Measurements from ENCODE around the gene EFCAB6.

Gene EFCAB6

DNA sequence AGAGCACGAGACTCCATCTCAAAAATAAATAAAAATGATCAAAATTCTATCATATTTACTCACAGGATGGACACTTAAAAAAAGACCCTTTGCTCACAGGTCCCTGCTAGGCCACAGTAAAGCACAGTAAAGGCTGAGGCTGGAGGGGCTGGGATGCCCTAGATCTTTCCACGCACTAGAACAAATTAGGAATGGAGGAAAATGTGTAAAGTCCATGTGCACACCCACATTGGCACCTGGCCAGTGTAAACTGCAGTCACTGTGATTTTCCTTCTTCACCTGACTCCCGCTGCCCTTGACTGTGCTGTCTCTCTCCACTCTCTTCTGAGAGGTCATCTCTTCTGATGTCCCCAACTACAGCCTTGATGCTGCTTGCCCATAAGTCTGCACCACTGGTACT, 195.5 kb downstream of the EFCAB6 start:
- H3K4me3 ChIP-seq (replicated peaks; ENCODE audit: low read depth, low read length), result no peak overlapping the region
- TF ChIP-seq, protein P1, sequence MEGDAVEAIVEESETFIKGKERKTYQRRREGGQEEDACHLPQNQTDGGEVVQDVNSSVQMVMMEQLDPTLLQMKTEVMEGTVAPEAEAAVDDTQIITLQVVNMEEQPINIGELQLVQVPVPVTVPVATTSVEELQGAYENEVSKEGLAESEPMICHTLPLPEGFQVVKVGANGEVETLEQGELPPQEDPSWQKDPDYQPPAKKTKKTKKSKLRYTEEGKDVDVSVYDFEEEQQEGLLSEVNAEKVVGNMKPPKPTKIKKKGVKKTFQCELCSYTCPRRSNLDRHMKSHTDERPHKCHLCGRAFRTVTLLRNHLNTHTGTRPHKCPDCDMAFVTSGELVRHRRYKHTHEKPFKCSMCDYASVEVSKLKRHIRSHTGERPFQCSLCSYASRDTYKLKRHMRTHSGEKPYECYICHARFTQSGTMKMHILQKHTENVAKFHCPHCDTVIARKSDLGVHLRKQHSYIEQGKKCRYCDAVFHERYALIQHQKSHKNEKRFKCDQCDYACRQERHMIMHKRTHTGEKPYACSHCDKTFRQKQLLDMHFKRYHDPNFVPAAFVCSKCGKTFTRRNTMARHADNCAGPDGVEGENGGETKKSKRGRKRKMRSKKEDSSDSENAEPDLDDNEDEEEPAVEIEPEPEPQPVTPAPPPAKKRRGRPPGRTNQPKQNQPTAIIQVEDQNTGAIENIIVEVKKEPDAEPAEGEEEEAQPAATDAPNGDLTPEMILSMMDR (IDR thresholded peaks at IDR 0.05; ENCODE audit: low read depth, low read length, missing control alignments), result no peak
- DNase-seq (ENCODE audit: extremely low read depth, low read depth), result no peak

DNA sequence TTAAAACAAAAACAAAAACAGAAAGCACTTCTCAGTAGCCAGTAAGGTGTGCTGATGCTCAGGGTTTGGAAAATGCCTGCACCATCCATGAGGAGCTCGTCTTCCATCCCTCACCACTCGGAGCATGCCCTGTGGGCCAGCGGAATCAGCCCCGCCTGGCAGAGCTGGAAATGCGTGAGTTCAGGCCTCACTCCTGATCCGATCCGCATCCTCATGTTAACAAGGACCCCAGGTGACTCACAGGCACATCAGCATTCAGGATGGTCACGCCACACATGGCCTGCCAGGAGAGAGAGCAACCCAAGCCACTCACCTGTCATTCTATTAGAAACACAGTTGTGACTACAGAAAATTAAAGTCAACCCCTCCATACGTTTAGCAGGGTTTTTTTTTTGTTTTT, 211.8 kb downstream of the EFCAB6 start:
- TF ChIP-seq, protein P1 (IDR thresholded peaks at IDR 0.05; ENCODE audit: low read depth, low read length, missing control alignments), result no peak
- DNase-seq (ENCODE audit: extremely low read depth, low read depth), result no peak
- no peak overlapping the region for H3K4me3 ChIP-seq (replicated peaks; ENCODE audit: low read depth, low read length)

DNA sequence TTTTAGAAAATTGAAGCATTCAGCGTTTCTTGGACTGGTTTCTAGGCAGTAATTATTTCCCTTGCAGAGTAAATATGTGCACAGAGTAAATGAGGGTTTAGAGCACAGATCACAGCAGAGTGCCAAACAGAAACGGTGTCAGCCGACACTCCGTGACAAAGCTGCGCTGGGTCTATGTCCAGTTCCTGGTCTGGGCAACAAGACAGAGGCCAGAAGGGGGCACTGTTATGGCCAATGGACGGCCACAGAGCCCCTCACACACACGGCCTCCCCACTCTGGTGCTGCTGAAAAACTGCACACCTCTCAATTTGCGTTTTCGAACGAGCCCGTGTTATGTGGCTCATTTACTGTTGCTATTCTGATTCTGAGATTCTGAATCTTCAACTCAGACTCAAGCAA, 219.6 kb downstream of the EFCAB6 start:
- no peak overlapping the region for H3K4me3 ChIP-seq (replicated peaks; ENCODE audit: low read depth, low read length)
- DNase-seq (ENCODE audit: extremely low read depth, low read depth), result no peak

DNA sequence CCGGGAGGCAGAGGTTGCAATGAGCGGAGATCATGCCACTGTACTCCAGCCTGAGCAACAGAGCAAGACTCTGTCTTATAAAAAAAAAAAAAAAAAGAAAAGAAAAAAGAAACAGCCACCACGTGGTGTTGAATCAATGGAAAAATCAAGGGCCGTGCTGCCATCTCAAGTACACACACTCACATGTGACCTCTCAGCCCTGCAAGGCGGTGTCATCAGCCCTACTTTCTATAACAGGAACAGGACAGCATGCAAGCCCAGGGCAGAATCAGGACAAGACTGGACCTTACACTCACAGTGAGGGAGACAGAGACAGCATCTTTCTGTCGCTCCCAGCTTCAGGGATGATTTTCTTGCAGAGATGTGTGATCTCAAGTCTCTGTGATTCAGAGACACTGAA, 220.7 kb downstream of the EFCAB6 start:
- no peak overlapping the region for H3K4me3 ChIP-seq (replicated peaks; ENCODE audit: low read depth, low read length)
- TF ChIP-seq, protein P1 (IDR thresholded peaks at IDR 0.05; ENCODE audit: low read depth, low read length, missing control alignments), result no peak
- DNase-seq (ENCODE audit: extremely low read depth, low read depth), result no peak

More for the DNA sequence above, 219.6 kb downstream of the EFCAB6 start:
- TF ChIP-seq, protein P1 (IDR thresholded peaks at IDR 0.05; ENCODE audit: low read depth, low read length, missing control alignments), result no peak

DNA sequence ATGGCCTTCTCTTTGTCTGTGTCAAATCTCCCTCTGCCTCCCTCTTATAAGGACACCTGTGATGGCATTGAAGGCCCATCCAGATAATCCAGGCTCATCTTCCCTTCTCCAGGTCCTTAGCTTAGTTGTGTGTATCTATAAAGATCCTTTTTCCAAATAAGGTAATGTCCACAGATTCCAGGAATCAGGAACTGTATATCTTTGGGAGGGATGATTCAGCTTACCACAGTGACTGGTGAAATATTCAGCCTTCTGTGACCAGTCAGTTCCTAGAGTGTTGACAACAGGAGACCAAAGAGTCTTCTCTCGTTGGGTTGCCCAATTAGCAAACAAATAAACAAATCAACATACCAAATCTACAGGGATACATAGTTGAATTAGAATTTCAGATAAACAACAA, 224.5 kb downstream of the EFCAB6 start:
- no peak for DNase-seq (ENCODE audit: extremely low read depth, low read depth)
- TF ChIP-seq, protein P1 (IDR thresholded peaks at IDR 0.05; ENCODE audit: low read depth, low read length, missing control alignments), result no peak
- H3K4me3 ChIP-seq (replicated peaks; ENCODE audit: low read depth, low read length), result no peak overlapping the region

DNA sequence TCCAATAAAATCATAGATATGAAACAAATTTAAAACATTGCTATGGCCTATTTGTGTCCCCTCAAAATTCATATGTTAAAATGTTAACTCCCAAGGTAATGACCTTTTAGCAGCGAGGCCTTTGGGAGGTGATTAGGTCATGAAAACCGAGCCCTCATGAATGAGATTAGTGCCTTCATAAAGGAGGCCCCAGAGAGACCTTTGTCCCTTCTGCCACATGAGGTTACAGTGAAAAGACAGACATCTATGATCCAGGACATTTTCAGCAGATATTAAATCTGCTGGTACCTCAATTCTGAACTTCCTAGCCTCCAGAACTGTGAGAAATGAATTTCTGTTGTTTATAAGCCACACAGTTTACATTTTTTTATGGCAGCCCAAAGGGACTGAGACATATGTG, 228.6 kb downstream of the EFCAB6 start:
- TF ChIP-seq, protein P1 (IDR thresholded peaks at IDR 0.05; ENCODE audit: low read depth, low read length, missing control alignments), result no peak
- H3K4me3 ChIP-seq (replicated peaks; ENCODE audit: low read depth, low read length), result no peak overlapping the region
- DNase-seq (ENCODE audit: extremely low read depth, low read depth), result no peak

DNA sequence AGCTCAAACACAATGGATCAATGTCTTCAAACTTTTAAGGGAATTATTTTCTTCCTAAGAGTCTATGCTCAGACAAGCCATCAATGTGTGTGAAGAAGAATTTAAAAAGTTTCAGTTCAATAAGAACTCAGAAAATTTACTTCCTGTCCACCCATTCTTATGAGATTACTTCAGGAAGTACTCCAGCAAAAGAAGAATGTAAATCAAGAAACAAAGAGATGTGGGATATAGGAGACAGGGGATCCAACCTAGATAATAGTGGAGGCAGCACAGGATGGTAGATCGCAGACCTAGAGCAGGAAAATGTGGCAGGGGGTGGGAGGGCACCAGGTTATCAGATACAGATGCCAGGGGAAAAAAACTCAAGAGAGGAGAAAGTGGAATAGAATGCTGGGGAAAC, 229.7 kb downstream of the EFCAB6 start:
- no peak for DNase-seq (ENCODE audit: extremely low read depth, low read depth)
- TF ChIP-seq, protein P1 (IDR thresholded peaks at IDR 0.05; ENCODE audit: low read depth, low read length, missing control alignments), result no peak

More for the DNA sequence above, 229.7 kb downstream of the EFCAB6 start:
- no peak overlapping the region for H3K4me3 ChIP-seq (replicated peaks; ENCODE audit: low read depth, low read length)
